ENCODE results near the gene SCAMP4.
"Not testable (repeated sequence)": the region's sequence is repeated elsewhere in the genome, so short reads cannot be mapped to it uniquely, and the experiment has no call there.

DNA sequence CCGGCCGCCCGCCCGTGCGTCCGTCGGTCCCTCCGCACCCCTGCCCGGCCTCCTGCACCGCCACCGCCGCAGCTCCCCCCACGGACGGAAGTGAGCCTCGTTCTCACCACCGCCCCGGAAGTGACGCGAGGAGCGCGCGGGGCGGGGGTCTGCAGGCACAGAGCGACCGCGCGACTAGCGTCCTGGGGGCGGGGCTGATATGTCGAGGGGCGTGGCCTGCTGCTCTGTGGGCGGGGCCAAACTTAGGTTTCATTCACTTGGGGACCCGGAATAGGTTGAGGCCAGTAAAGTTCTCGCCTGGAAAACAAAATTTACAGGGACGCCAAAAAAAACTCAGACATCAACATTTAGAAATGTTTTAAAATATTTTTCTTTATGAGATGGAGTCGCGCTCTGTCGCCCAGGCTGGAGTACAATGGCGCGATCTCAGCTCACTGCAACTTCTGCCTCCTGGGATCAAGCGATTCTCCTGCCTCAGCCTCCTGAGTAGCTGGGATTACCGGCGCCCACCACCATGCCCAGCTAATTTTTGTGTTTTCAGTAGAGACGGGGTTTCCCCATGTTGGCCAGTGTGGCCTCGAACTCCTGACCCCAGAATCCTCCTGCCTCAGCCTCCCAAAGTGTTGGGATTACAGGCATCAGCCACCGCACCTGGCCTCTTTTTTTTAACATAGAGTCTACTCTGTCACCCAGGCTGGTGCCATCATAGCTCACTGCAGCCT is 19.6 kb upstream of the SCAMP4 start, which contains the start of gene ABHD17A:
- not testable (repeated sequence) for TF ChIP-seq EP300 (conservative IDR thresholded peaks at IDR 0.05; ENCODE audit: poor library complexity, severe bottlenecking)
- TF ChIP-seq, protein P1, sequence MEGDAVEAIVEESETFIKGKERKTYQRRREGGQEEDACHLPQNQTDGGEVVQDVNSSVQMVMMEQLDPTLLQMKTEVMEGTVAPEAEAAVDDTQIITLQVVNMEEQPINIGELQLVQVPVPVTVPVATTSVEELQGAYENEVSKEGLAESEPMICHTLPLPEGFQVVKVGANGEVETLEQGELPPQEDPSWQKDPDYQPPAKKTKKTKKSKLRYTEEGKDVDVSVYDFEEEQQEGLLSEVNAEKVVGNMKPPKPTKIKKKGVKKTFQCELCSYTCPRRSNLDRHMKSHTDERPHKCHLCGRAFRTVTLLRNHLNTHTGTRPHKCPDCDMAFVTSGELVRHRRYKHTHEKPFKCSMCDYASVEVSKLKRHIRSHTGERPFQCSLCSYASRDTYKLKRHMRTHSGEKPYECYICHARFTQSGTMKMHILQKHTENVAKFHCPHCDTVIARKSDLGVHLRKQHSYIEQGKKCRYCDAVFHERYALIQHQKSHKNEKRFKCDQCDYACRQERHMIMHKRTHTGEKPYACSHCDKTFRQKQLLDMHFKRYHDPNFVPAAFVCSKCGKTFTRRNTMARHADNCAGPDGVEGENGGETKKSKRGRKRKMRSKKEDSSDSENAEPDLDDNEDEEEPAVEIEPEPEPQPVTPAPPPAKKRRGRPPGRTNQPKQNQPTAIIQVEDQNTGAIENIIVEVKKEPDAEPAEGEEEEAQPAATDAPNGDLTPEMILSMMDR (IDR thresholded peaks at IDR 0.05; ENCODE audit: poor library complexity, severe bottlenecking), result not testable (repeated sequence)
- TF ChIP-seq POLR2AphosphoS5 (IDR thresholded peaks at IDR 0.05), result peak; percentile 83
